H1 (cell line): Measurements from ENCODE around the gene IREB2. TPM values are rescaled to one million over a fixed set of nuclear protein-coding genes. Genes with fewer than 3 reads are reported as not detected.
A peak's percentile ranks its signal among the peaks of the same experiment; 100 is the strongest.

ENCODE experiments used
- BRCA1 ChIP-seq: IDR thresholded peaks from 2 replicates; pipeline ENCODE4 v1.6.1; 2012; ENCODE audit warnings: low read depth, low read length, improper control_type of control experiment
- CHD2 ChIP-seq: IDR thresholded peaks from 2 replicates; pipeline ENCODE4 v1.6.1; 2012; ENCODE audit warnings: low read length, improper control_type of control experiment
- CTBP2 ChIP-seq: IDR thresholded peaks from 2 replicates; pipeline ENCODE4 v1.7.0; 2011; ENCODE audit warnings: borderline replicate concordance, mild to moderate bottlenecking, moderate library complexity, mixed read lengths, low read length; ENCODE audit not compliant: insufficient read depth, insufficient read length
- EGR1 ChIP-seq: IDR thresholded peaks from 2 replicates; pipeline ENCODE4 v1.6.1; 2011; ENCODE audit warnings: low read depth, low read length, borderline replicate concordance
- EP300 ChIP-seq, 2 experiments: IDR thresholded peaks; 1 replicate in 1 of 2; 2 replicates in 1 of 2; pipeline ENCODE4 v1.6.1; 2011 to 2012; ENCODE audit warnings: low read depth in 2 of 2, low read length in 2 of 2, mild to moderate bottlenecking in 2 of 2, borderline replicate concordance in 1 of 2, inconsistent platforms in 1 of 2, moderate library complexity in 1 of 2
- HDAC2 ChIP-seq, 2 experiments: fragments of 300-600 bp in 1 of 2; sonication (generic) in 1 of 2; IDR thresholded peaks; 2 replicates each; pipeline ENCODE4 v1.6.1; 2011 to 2012; ENCODE audit warnings: low read depth in 2 of 2, low read length in 2 of 2, mild to moderate bottlenecking in 2 of 2, moderate library complexity in 2 of 2, borderline replicate concordance in 1 of 2, inconsistent platforms in 1 of 2
- KDM4A ChIP-seq: IDR thresholded peaks from one replicate; pipeline ENCODE4 v1.7.1; 2012; ENCODE audit warnings: low read depth, mild to moderate bottlenecking, moderate library complexity, low read length, inconsistent platforms; ENCODE audit not compliant: severe bottlenecking
- KDM5A ChIP-seq: fragments of 200-600 bp; IDR thresholded peaks from 2 replicates; pipeline ENCODE4 v1.7.1; 2012; ENCODE audit warnings: mild to moderate bottlenecking, low read length, inconsistent platforms, mixed read lengths
- MAFK ChIP-seq: IDR thresholded peaks from 2 replicates; pipeline ENCODE4 v1.6.1; 2012; ENCODE audit warnings: low read depth, mild to moderate bottlenecking, improper control_type of control experiment, low read length
- POLR2AphosphoS5 ChIP-seq: IDR thresholded peaks from 2 replicates; pipeline ENCODE4 v1.6.1; 2011; ENCODE audit warnings: low read depth, low read length
- RAD21 ChIP-seq, 2 experiments: IDR thresholded peaks in 1 of 2; conservative IDR thresholded peaks in 1 of 2; 2 replicates each; pipeline ENCODE4 v1.6.1; 2011; ENCODE audit warnings: low read depth in 2 of 2, low read length in 2 of 2, improper control_type of control experiment in 1 of 2, inconsistent platforms in 1 of 2, mild to moderate bottlenecking in 1 of 2, moderate library complexity in 1 of 2
- SAP30 ChIP-seq: fragments of 300-600 bp; sonication (generic); IDR thresholded peaks from 2 replicates; pipeline ENCODE4 v1.7.1; 2012; ENCODE audit warnings: low read length, moderate library complexity, mild to moderate bottlenecking, inconsistent platforms; ENCODE audit not compliant: insufficient read depth, insufficient replicate concordance
- SIX5 ChIP-seq: IDR thresholded peaks from 2 replicates; pipeline ENCODE4 v1.6.1; 2011; ENCODE audit warnings: mild to moderate bottlenecking, low read depth, low read length
- TAF1 ChIP-seq: IDR thresholded peaks from 2 replicates; pipeline ENCODE4 v1.6.1; 2011; ENCODE audit warnings: mild to moderate bottlenecking, low read depth, low read length
- TBP ChIP-seq: IDR thresholded peaks from 2 replicates; pipeline ENCODE4 v1.6.1; 2011; ENCODE audit warnings: low read depth, low read length, improper control_type of control experiment
- polyA plus RNA-seq, 7 experiments: library from polyadenylated mRNA; depleted of rRNA in 3 of 7; stranded (reverse) in 5 of 7; unstranded in 2 of 7; fragments of >200 nt in 5 of 7; fragments of 200-250 nt in 2 of 7; gene quantifications; 1 replicate in 5 of 7; 2 replicates in 1 of 7; 4 replicates in 1 of 7; pipeline versions ENCODE4 v1.2.1 to v1.2.3, GENCODE V29; 2011 to 2013; ENCODE audit warnings: missing spikeins in 2 of 7, mixed read lengths in 2 of 7
- total RNA-seq: library from RNA; stranded (reverse); fragmentation: NEBNext Ultra II Directional; extraction: Animal tissue kit (Norgen Biotek cat#: 25700); gene quantifications from 2 replicates; pipeline ENCODE4 v1.2.1, GENCODE V29; 2021
- TF ChIP-seq, protein P1 (sequence below): IDR thresholded peaks from 2 replicates; pipeline ENCODE4 v1.6.1; 2012; ENCODE audit warnings: low read length, inconsistent platforms
- TF ChIP-seq, protein P2 (sequence below): IDR thresholded peaks from 2 replicates; pipeline ENCODE4 v1.6.1; 2011; ENCODE audit warnings: low read depth, mild to moderate bottlenecking, low read length; ENCODE audit not compliant: insufficient read depth

IREB2 gene
- total and polyA plus RNA-seq, 2 of the 8 experiments (the other 6 are each of a cell fraction or from before 2014, with no cell fraction given): 21.0 to 103 TPM

DNA sequence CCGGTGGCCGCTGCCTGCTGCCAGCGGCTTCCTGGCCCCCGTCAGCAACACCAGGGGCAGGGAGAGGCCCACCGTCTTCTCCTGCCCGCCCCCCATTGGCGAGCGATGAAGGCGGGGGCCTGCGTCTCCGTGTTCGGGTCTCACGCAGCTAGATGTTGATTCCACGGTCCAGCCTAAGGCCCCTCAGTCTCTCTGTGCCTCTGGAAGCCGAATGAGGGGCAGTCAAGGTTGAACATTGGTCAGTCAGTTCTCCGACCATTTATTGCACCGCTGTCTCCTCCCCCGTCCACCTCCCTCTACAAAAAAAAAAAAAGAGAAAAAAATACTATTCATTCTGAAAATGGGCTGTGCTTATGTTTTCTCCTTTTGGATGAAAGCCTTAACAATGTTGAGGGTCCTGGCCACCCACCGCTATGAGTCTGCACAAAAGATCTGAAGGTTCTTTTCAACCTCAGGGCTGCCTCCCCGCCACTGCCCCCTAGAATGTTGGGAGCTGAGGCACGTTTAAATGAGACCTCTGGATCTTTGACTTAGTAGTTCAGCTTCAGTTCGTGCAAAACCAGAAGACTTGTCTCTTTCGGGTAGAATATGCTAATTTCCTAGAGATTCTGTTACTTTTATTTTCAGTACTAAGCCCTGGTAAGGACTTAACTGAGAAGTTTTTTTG, 736 bp downstream of the IREB2 start (continued):
- TF ChIP-seq CHD2 (no peak), RAD21 (IDR thresholded peaks at IDR 0.05 in 1 of 2, conservative IDR thresholded peaks at IDR 0.05 in 1 of 2; ENCODE audit: low read depth in 2 of 2, low read length in 2 of 2) (no peak), KDM4A (no peak), MAFK (no peak), TBP (peak; percentile 45; the same call in 1 of the 2 replicates), EP300 (IDR thresholded peaks at IDR 0.05; ENCODE audit: borderline replicate concordance in 1 of 2, low read depth in 2 of 2, low read length in 2 of 2) (no peak), BRCA1 (no peak), POLR2AphosphoS5 (peak; percentile 18), EGR1 (no peak), CTBP2 (no peak), SIX5 (no peak), SAP30 (no peak), TAF1 (no peak), HDAC2 (IDR thresholded peaks at IDR 0.05; ENCODE audit: borderline replicate concordance in 1 of 2, low read depth in 2 of 2, low read length in 2 of 2) (0 out of 4 replicates have a peak, but pooled peaks of 1 of the 2 experiments have one; percentile 29), KDM5A (no peak)
- TF ChIP-seq, protein P1, sequence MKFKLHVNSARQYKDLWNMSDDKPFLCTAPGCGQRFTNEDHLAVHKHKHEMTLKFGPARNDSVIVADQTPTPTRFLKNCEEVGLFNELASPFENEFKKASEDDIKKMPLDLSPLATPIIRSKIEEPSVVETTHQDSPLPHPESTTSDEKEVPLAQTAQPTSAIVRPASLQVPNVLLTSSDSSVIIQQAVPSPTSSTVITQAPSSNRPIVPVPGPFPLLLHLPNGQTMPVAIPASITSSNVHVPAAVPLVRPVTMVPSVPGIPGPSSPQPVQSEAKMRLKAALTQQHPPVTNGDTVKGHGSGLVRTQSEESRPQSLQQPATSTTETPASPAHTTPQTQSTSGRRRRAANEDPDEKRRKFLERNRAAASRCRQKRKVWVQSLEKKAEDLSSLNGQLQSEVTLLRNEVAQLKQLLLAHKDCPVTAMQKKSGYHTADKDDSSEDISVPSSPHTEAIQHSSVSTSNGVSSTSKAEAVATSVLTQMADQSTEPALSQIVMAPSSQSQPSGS: no peak
- TF ChIP-seq, protein P2, sequence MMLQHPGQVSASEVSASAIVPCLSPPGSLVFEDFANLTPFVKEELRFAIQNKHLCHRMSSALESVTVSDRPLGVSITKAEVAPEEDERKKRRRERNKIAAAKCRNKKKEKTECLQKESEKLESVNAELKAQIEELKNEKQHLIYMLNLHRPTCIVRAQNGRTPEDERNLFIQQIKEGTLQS: no peak
